Prostate gland (tissue), 2 donors: ENCODE results near the gene GALNT2. TPM values are rescaled to one million over a fixed set of nuclear protein-coding genes. Genes with fewer than 3 reads are reported as not detected.
A peak's percentile ranks its signal among the peaks of the same experiment; 100 is the strongest.

ENCODE experiments used
- DNase-seq: peaks from one replicate; pipeline ENCODE4 v3.0.0-alpha.2; 2019; ENCODE audit warnings: low spot score
- H3K27ac ChIP-seq, 2 donors: fragments of 200-600 bp; sonication (generic); 2 replicates each; pipeline ENCODE4 v1.5.1; 2017 to 2019
- H3K27me3 ChIP-seq: fragments of 200-600 bp; sonication (generic); replicated peaks from 2 replicates; pipeline ENCODE4 v1.5.1; 2019; ENCODE audit not compliant: insufficient read depth
- H3K36me3 ChIP-seq, 2 donors: fragments of 200-600 bp; sonication (generic); 1 replicate in 1 of 2; 2 replicates in 1 of 2; pipeline versions ENCODE4 v1.5.1 to v1.8.1; 2017 to 2019
- H3K4me1 ChIP-seq: fragments of 200-600 bp; sonication (generic); replicated peaks from 2 replicates; pipeline ENCODE4 v1.5.1; 2019
- H3K4me3 ChIP-seq, 2 donors: fragments of 200-600 bp; sonication (generic); 2 replicates each; pipeline ENCODE4 v1.5.1; 2017 to 2019
- H3K9me3 ChIP-seq: fragments of 200-600 bp; sonication (generic); 2 replicates; pipeline ENCODE4 v1.5.1; 2017
- POLR2A ChIP-seq: fragments of 450-650 bp; IDR thresholded peaks from one replicate; pipeline ENCODE4 v1.6.1; 2016; ENCODE audit warnings: antibody characterized with exemption, mild to moderate bottlenecking
- POLR2AphosphoS5 ChIP-seq: sonication (generic); formaldehyde crosslinking; IDR thresholded peaks from one replicate; pipeline ENCODE4 v1.6.1; 2017; ENCODE audit warnings: antibody characterized with exemption
- WGBS: methylation state at CpG from one replicate; pipeline ENCODE4 v1.1.5; 2018; 5-methylcytosine and 5-hydroxymethylcytosine counted together
- intact Hi-C: fragments of 100-400 bp; cut with DNase I; formaldehyde crosslinking; loops from one replicate; pipeline ENCODE4 v1.14.2; 2022
- total RNA-seq, 2 donors: library from RNA; depleted of rRNA; stranded (reverse); fragments of >200 nt; gene quantifications; one replicate each; pipeline ENCODE4 v1.1.0, GENCODE V29; 2016
- TF ChIP-seq, protein P1 (sequence below), 4 experiments: fragments of 200-600 bp in 2 of 4; fragments of 450-650 bp in 2 of 4; sonication (generic) in 2 of 4; IDR thresholded peaks; 1 replicate in 3 of 4; 2 replicates in 1 of 4; pipeline ENCODE4 v1.5.1; 2016 to 2019; ENCODE audit warnings: antibody characterized with exemption in 4 of 4, mild to moderate bottlenecking in 2 of 4, moderate library complexity in 2 of 4

GALNT2 gene
- total RNA-seq, 2 donors from 2014 or later, result 34.1 to 125 TPM

DNA sequence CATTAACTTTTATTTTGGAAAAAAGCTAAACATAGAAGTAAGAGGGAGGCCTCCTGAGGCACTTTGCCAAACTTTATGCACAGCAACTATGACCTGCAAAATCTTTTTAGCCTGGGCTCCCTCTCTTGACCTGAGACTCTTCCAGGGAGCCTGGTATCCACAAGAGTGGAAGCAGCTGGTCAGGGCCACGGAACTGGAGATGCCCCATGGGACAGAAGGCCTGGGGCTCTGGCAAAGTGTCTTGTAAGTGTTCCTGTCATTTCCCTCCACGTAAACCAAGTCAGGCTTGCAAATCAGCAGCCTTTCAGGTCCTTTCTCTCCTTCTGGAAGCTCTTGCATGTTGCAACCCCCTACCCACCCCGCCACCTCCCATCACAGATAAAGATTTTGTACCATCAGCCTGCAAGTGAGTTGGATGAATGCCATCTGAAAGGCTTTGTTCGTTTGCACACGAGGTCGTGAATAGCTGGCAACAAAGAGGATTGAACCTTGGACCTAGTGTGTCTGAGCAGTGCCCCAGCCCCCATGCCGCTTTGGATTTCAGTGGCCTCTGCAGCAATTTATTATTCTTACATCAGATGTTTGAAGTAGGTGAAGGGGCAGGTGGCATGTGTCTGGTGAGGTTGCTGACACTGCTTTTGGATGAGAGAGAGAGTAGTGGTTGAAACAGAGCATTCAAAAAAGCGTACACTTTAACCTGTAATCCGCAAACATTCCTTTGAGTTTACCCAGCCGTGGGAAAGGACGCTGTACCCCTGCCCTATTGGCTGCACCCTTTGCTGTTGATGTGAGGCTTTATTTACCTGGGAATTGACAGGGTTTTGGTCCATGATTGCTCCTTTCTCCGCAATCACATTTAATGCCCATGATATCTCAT lies 91.6 kb downstream of the GALNT2 start:
- H3K27me3 ChIP-seq, result no peaks in the 10 kb centered on the region
- H3K4me3 ChIP-seq, result no peak overlapping the region
- no peaks in the 10 kb centered on the region for H3K4me1 ChIP-seq
- H3K9me3 ChIP-seq, result no peaks in the 10 kb centered on the region
- TF ChIP-seq, protein P1, sequence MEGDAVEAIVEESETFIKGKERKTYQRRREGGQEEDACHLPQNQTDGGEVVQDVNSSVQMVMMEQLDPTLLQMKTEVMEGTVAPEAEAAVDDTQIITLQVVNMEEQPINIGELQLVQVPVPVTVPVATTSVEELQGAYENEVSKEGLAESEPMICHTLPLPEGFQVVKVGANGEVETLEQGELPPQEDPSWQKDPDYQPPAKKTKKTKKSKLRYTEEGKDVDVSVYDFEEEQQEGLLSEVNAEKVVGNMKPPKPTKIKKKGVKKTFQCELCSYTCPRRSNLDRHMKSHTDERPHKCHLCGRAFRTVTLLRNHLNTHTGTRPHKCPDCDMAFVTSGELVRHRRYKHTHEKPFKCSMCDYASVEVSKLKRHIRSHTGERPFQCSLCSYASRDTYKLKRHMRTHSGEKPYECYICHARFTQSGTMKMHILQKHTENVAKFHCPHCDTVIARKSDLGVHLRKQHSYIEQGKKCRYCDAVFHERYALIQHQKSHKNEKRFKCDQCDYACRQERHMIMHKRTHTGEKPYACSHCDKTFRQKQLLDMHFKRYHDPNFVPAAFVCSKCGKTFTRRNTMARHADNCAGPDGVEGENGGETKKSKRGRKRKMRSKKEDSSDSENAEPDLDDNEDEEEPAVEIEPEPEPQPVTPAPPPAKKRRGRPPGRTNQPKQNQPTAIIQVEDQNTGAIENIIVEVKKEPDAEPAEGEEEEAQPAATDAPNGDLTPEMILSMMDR (IDR thresholded peaks at IDR 0.05), result no peak
- intact Hi-C loops, result no loop called here
- DNase-seq, result no peak
- no peaks in the 10 kb centered on the region for H3K36me3 ChIP-seq
- H3K27ac ChIP-seq, result no peak overlapping the region
- WGBS, result 58% methylated on average over 12 of the region's 12 CpGs

- WGBS, result 92% methylated on average over 6 of the region's 6 CpGs
- no peak for TF ChIP-seq POLR2AphosphoS5
- TF ChIP-seq POLR2A, result no peak
- TF ChIP-seq, protein P1 (IDR thresholded peaks at IDR 0.05), result no peak
- Histone ChIP-seq H3K9me3 (no peaks in the 10 kb centered on the region), H3K4me1 (no peaks in the 10 kb centered on the region), H3K27ac (no peak overlapping the region), H3K27me3 (no peaks in the 10 kb centered on the region), H3K4me3 (no peak overlapping the region), H3K36me3 (no peaks in the 10 kb centered on the region)
- intact Hi-C loops, result no loop called here
- DNase-seq, result no peak
Measured at GRCh38 chr1:230159580-230159979, 92.5 kb downstream of the GALNT2 start.

GRCh38 chr1:230160957-230161771 lies 94.1 kb downstream of the GALNT2 start:
- no peaks in the 10 kb centered on the region for H3K36me3 ChIP-seq
- 86% methylated on average over 8 of the region's 8 CpGs for WGBS
- no peaks in the 10 kb centered on the region for H3K4me1 ChIP-seq
- H3K27me3 ChIP-seq, result no peaks in the 10 kb centered on the region
- no peak overlapping the region for H3K27ac ChIP-seq
- TF ChIP-seq POLR2AphosphoS5 (peak; percentile 3), POLR2A (no peak)
- no peaks in the 10 kb centered on the region for H3K9me3 ChIP-seq
- no peak for DNase-seq
- no peak overlapping the region for H3K4me3 ChIP-seq
- intact Hi-C loops, result no loop called here

DNA sequence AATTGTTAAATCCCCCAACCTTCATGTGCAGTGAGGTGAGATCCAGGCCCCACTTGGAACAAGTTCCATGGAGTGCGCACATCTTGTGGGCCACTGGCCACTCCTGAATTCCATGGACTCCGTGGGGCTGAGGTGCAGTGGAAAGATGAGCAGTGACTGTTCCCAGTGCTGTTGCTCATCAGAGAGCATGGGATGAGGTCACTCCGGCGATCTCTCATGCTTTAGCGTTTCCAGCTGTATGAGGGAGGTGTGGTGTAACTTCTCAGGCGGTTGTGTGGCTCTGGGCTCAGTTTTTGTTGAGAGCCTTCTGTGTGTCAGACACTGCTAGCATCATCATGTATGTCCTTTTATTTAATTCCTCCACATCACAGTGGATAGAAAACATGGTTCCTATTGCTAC lies 96.2 kb downstream of the GALNT2 start:
- Histone ChIP-seq H3K9me3 (no peaks in the 10 kb centered on the region), H3K36me3 (no peaks in the 10 kb centered on the region), H3K27me3 (no peaks in the 10 kb centered on the region), H3K4me3 (no peak overlapping the region), H3K27ac (no peak overlapping the region), H3K4me1 (no peaks in the 10 kb centered on the region)
- DNase-seq, result no peak
- intact Hi-C loops, result no loop called here
- 92% methylated on average over 6 of the region's 6 CpGs for WGBS
- TF ChIP-seq POLR2A (no peak), POLR2AphosphoS5 (no peak)
- TF ChIP-seq, protein P1 (IDR thresholded peaks at IDR 0.05), result no peak

DNA sequence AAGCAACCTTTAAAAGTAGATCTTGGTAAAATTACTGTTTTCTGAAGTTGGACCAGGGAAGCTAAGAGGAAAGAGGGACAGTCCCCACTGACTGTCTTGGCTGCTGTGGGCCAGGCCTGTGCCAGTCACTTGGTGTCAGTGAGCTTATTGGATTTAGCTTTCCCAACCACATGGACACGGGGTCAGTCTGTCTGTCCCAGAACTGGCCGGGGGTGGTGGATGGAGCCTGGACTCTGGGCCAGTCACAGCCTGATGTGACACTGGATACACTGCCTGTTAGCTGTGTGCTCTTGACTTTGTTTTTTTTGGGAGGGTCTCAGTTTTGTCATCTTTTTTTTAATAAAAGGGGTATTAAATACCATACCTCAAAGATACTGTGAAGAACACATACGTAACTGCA lies 96.7 kb downstream of the GALNT2 start:
- H3K4me1 ChIP-seq, result no peaks in the 10 kb centered on the region
- no peak overlapping the region for H3K4me3 ChIP-seq
- TF ChIP-seq, protein P1 (IDR thresholded peaks at IDR 0.05), result no peak
- no peak for TF ChIP-seq POLR2AphosphoS5
- TF ChIP-seq POLR2A, result no peak
- 85% methylated on average over 3 of the region's 3 CpGs for WGBS
- no peak overlapping the region for H3K27ac ChIP-seq
- H3K36me3 ChIP-seq, result no peaks in the 10 kb centered on the region
- intact Hi-C loops, result no loop called here
- no peaks in the 10 kb centered on the region for H3K9me3 ChIP-seq
- DNase-seq, result no peak
- no peaks in the 10 kb centered on the region for H3K27me3 ChIP-seq
